Activated T-cell treated with anti-CD3 and anti-CD28 coated beads for 24 hours (primary cell): ENCODE results near the gene LRIT1.

Experiments used
- DNase-seq: peaks from one replicate; pipeline ENCODE4 v3.0.0-alpha.2; 2020; ENCODE audit warnings: low read depth

LRIT1 gene

GRCh38 chr10:84214046-84214572, 27.2 kb downstream of the LRIT1 start:
- no peak for DNase-seq

GRCh38 chr10:84213076-84213475, 28.3 kb downstream of the LRIT1 start:
- DNase-seq, result no peak

GRCh38 chr10:84212014-84212413, 29.3 kb downstream of the LRIT1 start:
- no peak for DNase-seq

- no peak for DNase-seq
These were observed 29.8 kb downstream of the LRIT1 start for GRCh38 chr10:84211566-84211965.

GRCh38 chr10:84208023-84208422, 33.3 kb downstream of the LRIT1 start:
- DNase-seq, result no peak

- DNase-seq, result no peak
These were observed 35.4 kb downstream of the LRIT1 start for GRCh38 chr10:84205853-84206525.

GRCh38 chr10:84205049-84205852, 36.1 kb downstream of the LRIT1 start:
- DNase-seq, result peak; percentile 32

GRCh38 chr10:84204610-84205009, 36.7 kb downstream of the LRIT1 start:
- DNase-seq, result no peak

GRCh38 chr10:84204122-84204521, 37.2 kb downstream of the LRIT1 start:
- no peak for DNase-seq

- no peak for DNase-seq
These were observed 39.0 kb downstream of the LRIT1 start for GRCh38 chr10:84202349-84202748.

GRCh38 chr10:84201682-84202081, 39.7 kb downstream of the LRIT1 start:
- no peak for DNase-seq

- DNase-seq, result no peak
These were observed 40.1 kb downstream of the LRIT1 start for GRCh38 chr10:84201244-84201606.

GRCh38 chr10:84200537-84201243, 40.7 kb downstream of the LRIT1 start:
- no peak for DNase-seq

- DNase-seq, result no peak
These were observed 43.0 kb downstream of the LRIT1 start for GRCh38 chr10:84198206-84198915.

GRCh38 chr10:84197643-84198042, 43.7 kb downstream of the LRIT1 start:
- no peak for DNase-seq

- no peak for DNase-seq
These were observed 44.4 kb downstream of the LRIT1 start for GRCh38 chr10:84196941-84197340.

- no peak for DNase-seq
These were observed 45.3 kb downstream of the LRIT1 start for GRCh38 chr10:84196083-84196482.

GRCh38 chr10:84195044-84195830, 46.1 kb downstream of the LRIT1 start:
- DNase-seq, result no peak

GRCh38 chr10:84194424-84195043, 46.8 kb downstream of the LRIT1 start, which contains the start of gene CDHR1:
Gene CDHR1, plus strand, starts transcription at chr10:84194537. Its CDS starts 224 bp downstream, at chr10:84194761.
- peak; percentile 33 for DNase-seq

GRCh38 chr10:84193846-84194423, 47.4 kb downstream of the LRIT1 start:
- DNase-seq, result no peak
